HG03442 (cell line): ENCODE data around the gene LRRC36.

Experiments
- ATAC-seq: cut with Tn5 transposase; IDR thresholded peaks from one replicate; pipeline ENCODE4 v1.9.1; 2021; ENCODE audit warnings: mild to moderate bottlenecking, moderate library complexity; ENCODE audit not compliant: unreplicated experiment

The LRRC36 gene

GRCh38 chr16:67421030-67421429, 94.4 kb downstream of the LRRC36 start:
- ATAC-seq = no peak

- ATAC-seq = no peak
Observed at GRCh38 chr16:67423015-67423414, 96.4 kb downstream of the LRRC36 start.

- no peak for ATAC-seq
Observed at GRCh38 chr16:67423611-67424260, 97.1 kb downstream of the LRRC36 start.

- ATAC-seq = no peak
Observed at GRCh38 chr16:67424261-67424615, 97.6 kb downstream of the LRRC36 start.

- ATAC-seq = no peak
Observed at GRCh38 chr16:67425061-67425460, 98.4 kb downstream of the LRRC36 start.

GRCh38 chr16:67425580-67425979, 99.0 kb downstream of the LRRC36 start:
- ATAC-seq = no peak

- ATAC-seq = no peak
Observed at GRCh38 chr16:67426022-67426421, 99.4 kb downstream of the LRRC36 start.

GRCh38 chr16:67426950-67427349, 100.3 kb downstream of the LRRC36 start:
- ATAC-seq = no peak

GRCh38 chr16:67428146-67428731, 101.6 kb downstream of the LRRC36 start:
- ATAC-seq = no peak

- no peak for ATAC-seq
Observed at GRCh38 chr16:67429053-67429798, 102.6 kb downstream of the LRRC36 start.

- no peak for ATAC-seq
Observed at GRCh38 chr16:67429799-67430503, 103.3 kb downstream of the LRRC36 start.

- ATAC-seq = no peak
Observed at GRCh38 chr16:67430504-67430976, 103.9 kb downstream of the LRRC36 start.

- ATAC-seq = no peak
Observed at GRCh38 chr16:67430977-67431774, 104.6 kb downstream of the LRRC36 start, which contains the start of gene HSD11B2. Gene HSD11B2 (plus strand): TSS chr16:67431121. CDS start chr16:67431249, 128 bp downstream.

GRCh38 chr16:67431775-67432505, 105.3 kb downstream of the LRRC36 start:
- no peak for ATAC-seq

GRCh38 chr16:67432506-67432890, 105.9 kb downstream of the LRRC36 start:
- no peak for ATAC-seq

- no peak for ATAC-seq
Observed at GRCh38 chr16:67433131-67433719, 106.6 kb downstream of the LRRC36 start.
